GM21723 (cell line): ENCODE data around the gene PPP4R3B.

Source experiments
- ATAC-seq: cut with Tn5 transposase; IDR thresholded peaks from one replicate; pipeline ENCODE4 v1.9.1; 2021; ENCODE audit warnings: mild to moderate bottlenecking, moderate library complexity; ENCODE audit not compliant: unreplicated experiment

Gene PPP4R3B

GRCh38 chr2:55519938-55520885, 97.2 kb downstream of the PPP4R3B start:
- ATAC-seq, result peak; percentile 12

- peak; percentile 16 for ATAC-seq
Observed at GRCh38 chr2:55518841-55519165, 98.6 kb downstream of the PPP4R3B start.

- ATAC-seq, result no peak
Observed at GRCh38 chr2:55511508-55512124, 105.8 kb downstream of the PPP4R3B start.

GRCh38 chr2:55502590-55503141, 114.8 kb downstream of the PPP4R3B start:
- ATAC-seq, result no peak

GRCh38 chr2:55500025-55500424, 117.4 kb downstream of the PPP4R3B start:
- ATAC-seq, result no peak

GRCh38 chr2:55498582-55498981, 118.8 kb downstream of the PPP4R3B start:
- ATAC-seq, result no peak
